K562 (cell line): Measurements from ENCODE around the gene OR4F15.
"Not testable (repeated sequence)": the region's sequence is repeated elsewhere in the genome, so short reads cannot be mapped to it uniquely, and the experiment has no call there.

Source experiments
- CTCF ChIP-seq, 3 experiments: IDR thresholded peaks in 2 of 3; conservative IDR thresholded peaks in 1 of 3; 2 replicates each; pipeline ENCODE4 v1.5.1; 2011 to 2012; ENCODE audit warnings: low read length in 3 of 3, mild to moderate bottlenecking in 3 of 3, control low read depth in 2 of 3, improper control_type of control experiment in 1 of 3, inconsistent platforms in 1 of 3, low read depth in 1 of 3, mixed read lengths in 1 of 3, moderate library complexity in 1 of 3; ENCODE audit not compliant: insufficient read depth in 2 of 3
- DMBX1 ChIP-seq: fragments of 250-450 bp; sonication (Bioruptor Pico); IDR thresholded peaks from 2 replicates; pipeline ENCODE4 v1.8.0; 2022; ENCODE audit warnings: inconsistent platforms, mild to moderate bottlenecking, moderate library complexity, borderline replicate concordance
- IRF9 ChIP-seq: fragments of 450-650 bp; IDR thresholded peaks from 2 replicates; pipeline ENCODE4 v1.6.1; 2016; ENCODE audit warnings: missing biosample characterization, missing genetic modification characterization
- RNF2 ChIP-seq: sonication (generic); IDR thresholded peaks from 2 replicates; pipeline ENCODE4 v1.6.1; 2016
- TF ChIP-seq, protein P1 (sequence below): fragments of 250-450 bp; sonication (Bioruptor Pico); IDR thresholded peaks from 2 replicates; pipeline ENCODE4 v1.5.0; 2021; ENCODE audit warnings: mild to moderate bottlenecking, moderate library complexity
- TF ChIP-seq, protein P2 (sequence below): sonication (generic); formaldehyde crosslinking; IDR thresholded peaks from 2 replicates; pipeline ENCODE4 v1.8.0; 2022; ENCODE audit warnings: mild to moderate bottlenecking, low read depth, missing genetic modification reagents

GRCh38 chr15:101788001-101788400 lies 24.0 kb upstream of the OR4F15 start:
- not testable (repeated sequence) for TF ChIP-seq RNF2; IRF9 (tag); CTCF (IDR thresholded peaks at IDR 0.05 in 2 of 3, conservative IDR thresholded peaks at IDR 0.05 in 1 of 3; ENCODE audit: insufficient read depth in 2 of 3, low read depth in 1 of 3, low read length in 3 of 3); DMBX1 (CRISPR knock-in tag)
- TF ChIP-seq, protein P1, sequence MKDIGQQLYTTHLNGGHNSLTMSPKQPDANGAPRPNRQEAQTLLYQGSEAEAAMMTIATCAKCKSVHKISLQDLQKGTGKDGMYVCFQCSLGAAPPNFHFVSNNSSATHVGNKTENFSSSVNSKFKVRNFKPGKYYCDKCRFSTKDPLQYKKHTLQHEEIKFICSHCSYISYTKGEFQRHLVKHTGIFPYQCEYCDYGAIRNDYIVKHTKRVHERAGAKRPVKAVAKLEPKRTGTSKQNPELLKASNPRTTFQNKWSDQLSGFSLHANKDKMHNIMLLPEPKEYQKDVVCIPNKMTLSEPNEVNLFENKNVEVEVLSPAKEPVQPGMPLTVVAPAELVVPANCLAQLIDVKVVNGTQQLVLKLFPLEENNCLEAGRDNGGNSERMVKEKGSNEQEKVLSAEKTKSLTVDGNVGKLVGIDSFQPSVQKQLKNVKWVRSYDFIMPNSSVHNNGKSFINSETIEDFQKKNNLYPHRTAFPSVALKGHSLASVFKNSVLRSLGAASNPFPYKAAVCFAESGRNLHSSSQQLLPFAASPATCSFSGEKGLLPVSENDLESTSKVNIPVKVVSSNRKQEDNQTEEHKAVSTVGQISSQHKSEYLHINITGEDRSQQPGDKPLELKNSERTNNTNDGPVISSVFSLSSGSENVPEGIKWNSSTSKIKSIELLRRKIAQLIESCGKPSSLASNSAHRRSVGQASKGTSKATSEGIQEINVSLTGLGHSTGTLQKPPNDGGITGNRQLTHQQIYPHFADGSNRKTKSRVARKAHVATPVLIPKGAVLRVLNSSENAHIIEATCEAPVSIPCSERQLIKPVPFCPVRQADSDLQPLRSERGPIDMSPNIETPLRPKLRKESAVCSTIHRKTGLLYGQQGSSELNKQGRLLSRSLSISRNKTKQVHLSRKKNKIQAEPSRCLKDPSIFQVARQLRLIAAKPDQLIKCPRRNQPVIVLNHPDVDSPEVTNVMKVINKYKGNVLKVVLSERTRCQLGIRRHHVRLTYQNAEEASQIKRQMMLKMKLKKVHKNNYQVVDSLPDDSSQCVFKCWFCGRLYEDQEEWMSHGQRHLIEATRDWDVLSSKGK (CRISPR knock-in tag), result not testable (repeated sequence)
- TF ChIP-seq, protein P2, sequence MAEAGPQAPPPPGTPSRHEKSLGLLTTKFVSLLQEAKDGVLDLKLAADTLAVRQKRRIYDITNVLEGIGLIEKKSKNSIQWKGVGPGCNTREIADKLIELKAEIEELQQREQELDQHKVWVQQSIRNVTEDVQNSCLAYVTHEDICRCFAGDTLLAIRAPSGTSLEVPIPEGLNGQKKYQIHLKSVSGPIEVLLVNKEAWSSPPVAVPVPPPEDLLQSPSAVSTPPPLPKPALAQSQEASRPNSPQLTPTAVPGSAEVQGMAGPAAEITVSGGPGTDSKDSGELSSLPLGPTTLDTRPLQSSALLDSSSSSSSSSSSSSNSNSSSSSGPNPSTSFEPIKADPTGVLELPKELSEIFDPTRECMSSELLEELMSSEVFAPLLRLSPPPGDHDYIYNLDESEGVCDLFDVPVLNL, result not testable (repeated sequence)
